ENCODE results near the gene RGS21.

- TF ChIP-seq POLR2AphosphoS5 (IDR thresholded peaks at IDR 0.05; ENCODE audit: low read depth, low read length) (no peak), TAF1 (IDR thresholded peaks at IDR 0.05; ENCODE audit: borderline replicate concordance, insufficient read depth, low read length) (no peak), SIN3A (IDR thresholded peaks at IDR 0.05; ENCODE audit: borderline replicate concordance, insufficient read depth, low read length) (no peak), FOXP2 (optimal IDR thresholded peaks at IDR 0.05; ENCODE audit: borderline replicate concordance, extremely low read depth, extremely low read length, insufficient read depth) (no peak)
- TF ChIP-seq, protein P1, sequence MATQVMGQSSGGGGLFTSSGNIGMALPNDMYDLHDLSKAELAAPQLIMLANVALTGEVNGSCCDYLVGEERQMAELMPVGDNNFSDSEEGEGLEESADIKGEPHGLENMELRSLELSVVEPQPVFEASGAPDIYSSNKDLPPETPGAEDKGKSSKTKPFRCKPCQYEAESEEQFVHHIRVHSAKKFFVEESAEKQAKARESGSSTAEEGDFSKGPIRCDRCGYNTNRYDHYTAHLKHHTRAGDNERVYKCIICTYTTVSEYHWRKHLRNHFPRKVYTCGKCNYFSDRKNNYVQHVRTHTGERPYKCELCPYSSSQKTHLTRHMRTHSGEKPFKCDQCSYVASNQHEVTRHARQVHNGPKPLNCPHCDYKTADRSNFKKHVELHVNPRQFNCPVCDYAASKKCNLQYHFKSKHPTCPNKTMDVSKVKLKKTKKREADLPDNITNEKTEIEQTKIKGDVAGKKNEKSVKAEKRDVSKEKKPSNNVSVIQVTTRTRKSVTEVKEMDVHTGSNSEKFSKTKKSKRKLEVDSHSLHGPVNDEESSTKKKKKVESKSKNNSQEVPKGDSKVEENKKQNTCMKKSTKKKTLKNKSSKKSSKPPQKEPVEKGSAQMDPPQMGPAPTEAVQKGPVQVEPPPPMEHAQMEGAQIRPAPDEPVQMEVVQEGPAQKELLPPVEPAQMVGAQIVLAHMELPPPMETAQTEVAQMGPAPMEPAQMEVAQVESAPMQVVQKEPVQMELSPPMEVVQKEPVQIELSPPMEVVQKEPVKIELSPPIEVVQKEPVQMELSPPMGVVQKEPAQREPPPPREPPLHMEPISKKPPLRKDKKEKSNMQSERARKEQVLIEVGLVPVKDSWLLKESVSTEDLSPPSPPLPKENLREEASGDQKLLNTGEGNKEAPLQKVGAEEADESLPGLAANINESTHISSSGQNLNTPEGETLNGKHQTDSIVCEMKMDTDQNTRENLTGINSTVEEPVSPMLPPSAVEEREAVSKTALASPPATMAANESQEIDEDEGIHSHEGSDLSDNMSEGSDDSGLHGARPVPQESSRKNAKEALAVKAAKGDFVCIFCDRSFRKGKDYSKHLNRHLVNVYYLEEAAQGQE (IDR thresholded peaks at IDR 0.05; ENCODE audit: insufficient read depth in 1 of 2, low read depth in 2 of 2, low read length in 2 of 2): no peak
Observed at GRCh38 chr1:192367436-192367835, 50.6 kb downstream of the RGS21 start.

Measured in PFSK-1 (cell line).